ENCODE results near the gene ATG101. TPM values are rescaled to one million over a fixed set of nuclear protein-coding genes. Genes with fewer than 3 reads are reported as not detected.

Gene ATG101
- total and polyA plus RNA-seq, 2 of the 13 experiments (the other 11 are each of a cell fraction or from before 2014, with no cell fraction given), result 58.2 to 67.7 TPM

- TF ChIP-seq, protein P1, sequence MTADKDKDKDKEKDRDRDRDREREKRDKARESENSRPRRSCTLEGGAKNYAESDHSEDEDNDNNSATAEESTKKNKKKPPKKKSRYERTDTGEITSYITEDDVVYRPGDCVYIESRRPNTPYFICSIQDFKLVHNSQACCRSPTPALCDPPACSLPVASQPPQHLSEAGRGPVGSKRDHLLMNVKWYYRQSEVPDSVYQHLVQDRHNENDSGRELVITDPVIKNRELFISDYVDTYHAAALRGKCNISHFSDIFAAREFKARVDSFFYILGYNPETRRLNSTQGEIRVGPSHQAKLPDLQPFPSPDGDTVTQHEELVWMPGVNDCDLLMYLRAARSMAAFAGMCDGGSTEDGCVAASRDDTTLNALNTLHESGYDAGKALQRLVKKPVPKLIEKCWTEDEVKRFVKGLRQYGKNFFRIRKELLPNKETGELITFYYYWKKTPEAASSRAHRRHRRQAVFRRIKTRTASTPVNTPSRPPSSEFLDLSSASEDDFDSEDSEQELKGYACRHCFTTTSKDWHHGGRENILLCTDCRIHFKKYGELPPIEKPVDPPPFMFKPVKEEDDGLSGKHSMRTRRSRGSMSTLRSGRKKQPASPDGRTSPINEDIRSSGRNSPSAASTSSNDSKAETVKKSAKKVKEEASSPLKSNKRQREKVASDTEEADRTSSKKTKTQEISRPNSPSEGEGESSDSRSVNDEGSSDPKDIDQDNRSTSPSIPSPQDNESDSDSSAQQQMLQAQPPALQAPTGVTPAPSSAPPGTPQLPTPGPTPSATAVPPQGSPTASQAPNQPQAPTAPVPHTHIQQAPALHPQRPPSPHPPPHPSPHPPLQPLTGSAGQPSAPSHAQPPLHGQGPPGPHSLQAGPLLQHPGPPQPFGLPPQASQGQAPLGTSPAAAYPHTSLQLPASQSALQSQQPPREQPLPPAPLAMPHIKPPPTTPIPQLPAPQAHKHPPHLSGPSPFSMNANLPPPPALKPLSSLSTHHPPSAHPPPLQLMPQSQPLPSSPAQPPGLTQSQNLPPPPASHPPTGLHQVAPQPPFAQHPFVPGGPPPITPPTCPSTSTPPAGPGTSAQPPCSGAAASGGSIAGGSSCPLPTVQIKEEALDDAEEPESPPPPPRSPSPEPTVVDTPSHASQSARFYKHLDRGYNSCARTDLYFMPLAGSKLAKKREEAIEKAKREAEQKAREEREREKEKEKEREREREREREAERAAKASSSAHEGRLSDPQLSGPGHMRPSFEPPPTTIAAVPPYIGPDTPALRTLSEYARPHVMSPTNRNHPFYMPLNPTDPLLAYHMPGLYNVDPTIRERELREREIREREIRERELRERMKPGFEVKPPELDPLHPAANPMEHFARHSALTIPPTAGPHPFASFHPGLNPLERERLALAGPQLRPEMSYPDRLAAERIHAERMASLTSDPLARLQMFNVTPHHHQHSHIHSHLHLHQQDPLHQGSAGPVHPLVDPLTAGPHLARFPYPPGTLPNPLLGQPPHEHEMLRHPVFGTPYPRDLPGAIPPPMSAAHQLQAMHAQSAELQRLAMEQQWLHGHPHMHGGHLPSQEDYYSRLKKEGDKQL (CRISPR knock-in tag; IDR thresholded peaks at IDR 0.05; ENCODE audit: low read depth), result no peak
- peak; percentile 82; the same call in 1 of the 2 replicates for TF ChIP-seq ZNF430 (CRISPR knock-in tag; IDR thresholded peaks at IDR 0.05)
- TF ChIP-seq DPF2 (CRISPR knock-in tag; IDR thresholded peaks at IDR 0.05; ENCODE audit: borderline replicate concordance, low read depth), result peak; percentile 58
- TF ChIP-seq SRSF4 (IDR thresholded peaks at IDR 0.05; ENCODE audit: low read depth, low read length, poor library complexity, severe bottlenecking), result no peak
- no peak for TF ChIP-seq ZNF446 (CRISPR knock-in tag; IDR thresholded peaks at IDR 0.05)
- TF ChIP-seq, protein P2, sequence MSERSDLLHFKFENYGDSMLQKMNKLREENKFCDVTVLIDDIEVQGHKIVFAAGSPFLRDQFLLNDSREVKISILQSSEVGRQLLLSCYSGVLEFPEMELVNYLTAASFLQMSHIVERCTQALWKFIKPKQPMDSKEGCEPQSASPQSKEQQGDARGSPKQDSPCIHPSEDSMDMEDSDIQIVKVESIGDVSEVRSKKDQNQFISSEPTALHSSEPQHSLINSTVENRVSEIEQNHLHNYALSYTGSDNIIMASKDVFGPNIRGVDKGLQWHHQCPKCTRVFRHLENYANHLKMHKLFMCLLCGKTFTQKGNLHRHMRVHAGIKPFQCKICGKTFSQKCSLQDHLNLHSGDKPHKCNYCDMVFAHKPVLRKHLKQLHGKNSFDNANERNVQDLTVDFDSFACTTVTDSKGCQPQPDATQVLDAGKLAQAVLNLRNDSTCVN (CRISPR knock-in tag; IDR thresholded peaks at IDR 0.05; ENCODE audit: borderline replicate concordance), result no peak
- no peak for TF ChIP-seq ZNF547 (CRISPR knock-in tag; IDR thresholded peaks at IDR 0.05)
- peak; percentile 87 for TF ChIP-seq NR2F6 (IDR thresholded peaks at IDR 0.05)
- peak; percentile 92 for TF ChIP-seq NR2F6 (CRISPR knock-in tag; IDR thresholded peaks at IDR 0.05)
- TF ChIP-seq SYNCRIP (IDR thresholded peaks at IDR 0.05; ENCODE audit: insufficient read depth, low read depth, low read length), result no peak
- no peak for TF ChIP-seq ZNF879 (CRISPR knock-in tag; IDR thresholded peaks at IDR 0.05)
- no peak for TF ChIP-seq CEBPG (CRISPR knock-in tag; IDR thresholded peaks at IDR 0.05)
- 0 out of 2 replicates have a peak, but pooled peaks have one; percentile 38 for TF ChIP-seq ZNF33A (CRISPR knock-in tag; IDR thresholded peaks at IDR 0.05; ENCODE audit: borderline replicate concordance)
- TF ChIP-seq, protein P3, sequence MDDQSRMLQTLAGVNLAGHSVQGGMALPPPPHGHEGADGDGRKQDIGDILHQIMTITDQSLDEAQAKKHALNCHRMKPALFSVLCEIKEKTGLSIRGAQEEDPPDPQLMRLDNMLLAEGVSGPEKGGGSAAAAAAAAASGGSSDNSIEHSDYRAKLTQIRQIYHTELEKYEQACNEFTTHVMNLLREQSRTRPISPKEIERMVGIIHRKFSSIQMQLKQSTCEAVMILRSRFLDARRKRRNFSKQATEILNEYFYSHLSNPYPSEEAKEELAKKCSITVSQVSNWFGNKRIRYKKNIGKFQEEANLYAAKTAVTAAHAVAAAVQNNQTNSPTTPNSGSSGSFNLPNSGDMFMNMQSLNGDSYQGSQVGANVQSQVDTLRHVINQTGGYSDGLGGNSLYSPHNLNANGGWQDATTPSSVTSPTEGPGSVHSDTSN (CRISPR knock-in tag; IDR thresholded peaks at IDR 0.05; ENCODE audit: borderline replicate concordance), result no peak
- peak; percentile 47; the same call in 1 of the 2 replicates for TF ChIP-seq ARNTL (CRISPR knock-in tag; IDR thresholded peaks at IDR 0.05)
- TF ChIP-seq ZNF484 (CRISPR knock-in tag; IDR thresholded peaks at IDR 0.05; ENCODE audit: borderline replicate concordance, low read depth), result no peak
- TF ChIP-seq KLF16 (CRISPR knock-in tag; IDR thresholded peaks at IDR 0.05), result no peak
- TF ChIP-seq, protein P4, sequence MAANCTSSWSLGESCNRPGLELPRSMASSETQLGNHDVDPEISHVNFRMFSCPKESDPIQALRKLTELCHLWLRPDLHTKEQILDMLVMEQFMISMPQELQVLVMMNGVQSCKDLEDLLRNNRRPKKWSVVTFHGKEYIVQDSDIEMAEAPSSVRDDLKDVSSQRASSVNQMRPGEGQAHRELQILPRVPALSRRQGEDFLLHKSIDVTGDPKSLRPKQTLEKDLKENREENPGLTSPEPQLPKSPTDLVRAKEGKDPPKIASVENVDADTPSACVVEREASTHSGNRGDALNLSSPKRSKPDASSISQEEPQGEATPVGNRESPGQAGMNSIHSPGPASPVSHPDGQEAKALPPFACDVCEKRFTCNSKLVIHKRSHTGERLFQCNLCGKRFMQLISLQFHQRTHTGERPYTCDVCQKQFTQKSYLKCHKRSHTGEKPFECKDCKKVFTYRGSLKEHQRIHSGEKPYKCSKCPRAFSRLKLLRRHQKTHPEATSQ (CRISPR knock-in tag; IDR thresholded peaks at IDR 0.05; ENCODE audit: borderline replicate concordance), result no peak
- TF ChIP-seq MXD3 (CRISPR knock-in tag; IDR thresholded peaks at IDR 0.05), result no peak
- TF ChIP-seq ZNF124 (CRISPR knock-in tag; IDR thresholded peaks at IDR 0.05), result 0 out of 2 replicates have a peak, but pooled peaks have one; percentile 3
Observed at GRCh38 chr12:52082026-52082668, 12.4 kb downstream of the ATG101 start (continued).

Data from HepG2 (cell line).